HCT116 (cell line): ENCODE measurements around the gene MAN2B1. TPM values are rescaled to one million over a fixed set of nuclear protein-coding genes. Genes with fewer than 3 reads are reported as not detected.

Experiments
- ATAC-seq: fragments of 200-7000 bp; cut with Tn5 transposase; 2 replicates; pipeline ENCODE4 v1.9.1; 2020; ENCODE audit warnings: mild to moderate bottlenecking, moderate library complexity
- BruUV-seq: library from RNA; stranded (reverse); fragments of 400-500 nt; replicated peaks from 2 replicates; lab custom pipeline; 2021; lab: Mats Ljungman, UMichigan
- CTCF ChIA-PET: fragments of 300-600 bp; sonication (Branson Sonifier 250); formaldehyde crosslinking; loops from one replicate; lab custom pipeline; 2021; ENCODE audit warnings: antibody characterized with exemption; lab: Charles Lee
- POLR2A ChIA-PET: fragments of 300-600, 350-600 bp; sonication (Branson Sonifier 250); formaldehyde crosslinking; loops from one replicate; lab custom pipeline; 2021; ENCODE audit warnings: antibody characterized with exemption; lab: Charles Lee
- RAD21 ChIA-PET, 2 experiments: fragments of 300-600 bp; sonication (Branson Sonifier 250); formaldehyde crosslinking; loops; one replicate each; lab custom pipeline; 2023; ENCODE audit warnings: low total read pairs in 2 of 2; ENCODE audit not compliant: uncharacterized antibody in 2 of 2, unreplicated experiment in 2 of 2, low non-redundant PET in 1 of 2; lab: Charles Lee
- DNase-seq: peaks from one replicate; pipeline ENCODE4 v3.0.0-alpha.2; 2010; ENCODE audit warnings: low read depth, low spot score
- H2AFZ ChIP-seq: fragments of 200-600 bp; shearing (Covaris generic), sonication (generic); 2 replicates; pipeline ENCODE4 v1.6.1; 2017; ENCODE audit warnings: low read depth, mixed run types, mixed read lengths, antibody characterized with exemption, low read length; ENCODE audit not compliant: poor library complexity, severe bottlenecking
- H3K27ac ChIP-seq: 2 replicates; pipeline ENCODE4 v1.5.1; 2012; ENCODE audit warnings: low read depth, low read length
- H3K27me3 ChIP-seq: fragments of 200-600 bp; sonication (generic); 2 replicates; pipeline ENCODE4 v1.6.1; 2016; ENCODE audit warnings: mixed run types, low read length, mixed read lengths; ENCODE audit not compliant: insufficient read depth
- H3K36me3 ChIP-seq, 2 experiments: fragments of 200-500 bp in 1 of 2; fragments of 200-600 bp in 1 of 2; sonication (Bioruptor generic) in 1 of 2; sonication (generic) in 1 of 2; 2 replicates each; pipeline versions ENCODE4 v1.5.1 to v1.6.1; 2014 to 2016; ENCODE audit warnings: low read length in 2 of 2, inconsistent platforms in 1 of 2, mixed read lengths in 1 of 2, mixed run types in 1 of 2; ENCODE audit not compliant: insufficient read depth in 2 of 2, control insufficient read depth in 1 of 2
- H3K4me1 ChIP-seq, 2 experiments: fragments of 200-600 bp in 1 of 2; sonication (generic) in 1 of 2; 2 replicates each; pipeline versions ENCODE4 v1.5.1 to v1.6.1; 2012 to 2017; ENCODE audit warnings: low read length in 2 of 2, inconsistent platforms in 1 of 2, mild to moderate bottlenecking in 1 of 2, mixed read lengths in 1 of 2, mixed run types in 1 of 2, moderate library complexity in 1 of 2; ENCODE audit not compliant: insufficient read depth in 2 of 2, control insufficient read depth in 1 of 2
- H3K4me2 ChIP-seq: fragments of 200-600 bp; sonication (generic); 2 replicates; pipeline ENCODE4 v1.6.1; 2017; ENCODE audit warnings: mixed run types, low read length, mixed read lengths
- H3K4me3 ChIP-seq, 2 experiments: fragments of 200-600 bp in 1 of 2; sonication (generic) in 1 of 2; replicated peaks in 1 of 2; 2 replicates each; pipeline ENCODE4 v1.5.1; 2011 to 2016; ENCODE audit warnings: low read length in 2 of 2, control low read depth in 1 of 2, low read depth in 1 of 2, mild to moderate bottlenecking in 1 of 2, mixed read lengths in 1 of 2, mixed run types in 1 of 2
- H3K79me2 ChIP-seq: fragments of 200-600 bp; sonication (generic); 2 replicates; pipeline ENCODE4 v1.6.1; 2017; ENCODE audit warnings: mild to moderate bottlenecking, mixed run types, low read length, moderate library complexity, mixed read lengths; ENCODE audit not compliant: insufficient read depth
- H3K9ac ChIP-seq: fragments of 200-600 bp; sonication (generic); 2 replicates; pipeline ENCODE4 v1.6.1; 2016; ENCODE audit warnings: low read length, mixed read lengths
- H3K9me2 ChIP-seq: fragments of 200-600 bp; sonication (generic), shearing (Covaris generic); 2 replicates; pipeline ENCODE4 v1.6.1; 2017; ENCODE audit warnings: mixed run types, mild to moderate bottlenecking, moderate library complexity; ENCODE audit not compliant: insufficient read depth
- H3K9me3 ChIP-seq, 2 experiments: fragments of 200-500 bp in 1 of 2; fragments of 200-600 bp in 1 of 2; sonication (Bioruptor generic) in 1 of 2; sonication (generic) in 1 of 2; 2 replicates each; pipeline ENCODE4 v1.6.1; 2014 to 2017; ENCODE audit warnings: low read length in 2 of 2, mixed read lengths in 2 of 2, inconsistent platforms in 1 of 2, low read depth in 1 of 2, mild to moderate bottlenecking in 1 of 2, mixed run types in 1 of 2, moderate library complexity in 1 of 2; ENCODE audit not compliant: control insufficient read depth in 1 of 2, insufficient read depth in 1 of 2
- H4K20me1 ChIP-seq: fragments of 200-600 bp; sonication (generic), shearing (Covaris generic); 2 replicates; pipeline ENCODE4 v1.6.1; 2017; ENCODE audit warnings: mixed run types, mild to moderate bottlenecking, moderate library complexity; ENCODE audit not compliant: insufficient read depth
- CBX3 ChIP-seq: IDR thresholded peaks from 2 replicates; pipeline ENCODE4 v1.6.1; 2012; ENCODE audit warnings: low read depth
- EZH2phosphoT487 ChIP-seq: fragments of 200-600 bp; IDR thresholded peaks from 2 replicates; pipeline ENCODE4 v1.6.1; 2018; ENCODE audit warnings: antibody characterized with exemption, borderline replicate concordance
- FOSL1 ChIP-seq: IDR thresholded peaks from 2 replicates; pipeline ENCODE4 v1.6.1; 2012; ENCODE audit warnings: low read depth
- JUND ChIP-seq: IDR thresholded peaks from 2 replicates; pipeline ENCODE4 v1.6.1; 2012
- POLR2A ChIP-seq: IDR thresholded peaks from 2 replicates; pipeline ENCODE4 v1.7.0; 2011; ENCODE audit warnings: borderline replicate concordance; ENCODE audit not compliant: insufficient read depth, insufficient read length; ENCODE audit errors: extremely low read depth
- REST ChIP-seq: IDR thresholded peaks from 2 replicates; pipeline ENCODE4 v1.6.1; 2012; ENCODE audit warnings: low read depth
- SIN3A ChIP-seq: IDR thresholded peaks from 2 replicates; pipeline ENCODE4 v1.6.1; 2012; ENCODE audit warnings: low read depth
- SP1 ChIP-seq: IDR thresholded peaks from 2 replicates; pipeline ENCODE4 v1.6.1; 2012; ENCODE audit warnings: low read depth
- ZFX ChIP-seq: fragments of 450-650 bp; IDR thresholded peaks from 2 replicates; pipeline ENCODE4 v1.6.1; 2017
- intact Hi-C: fragments of 100-400 bp; cut with micrococcal nuclease; formaldehyde crosslinking; loops from 2 replicates; pipeline ENCODE4 v1.10.0; 2022
- total RNA-seq: library from RNA; stranded (reverse); gene quantifications from one replicate; pipeline ENCODE4 v1.2.1, GENCODE V29; 2021; ENCODE audit not compliant: unreplicated experiment
- TF ChIP-seq, protein P1 (sequence below), 3 experiments: fragments of 200-600 bp in 1 of 3; sonication (generic) in 1 of 3; IDR thresholded peaks in 2 of 3; conservative IDR thresholded peaks in 1 of 3; 2 replicates each; pipeline ENCODE4 v1.5.1; 2012 to 2017; ENCODE audit warnings: low read depth in 2 of 3, low read length in 2 of 3, antibody characterized with exemption in 1 of 3, borderline replicate concordance in 1 of 3, control low read depth in 1 of 3, mild to moderate bottlenecking in 1 of 3, mixed read lengths in 1 of 3, mixed run types in 1 of 3, moderate library complexity in 1 of 3; ENCODE audit not compliant: insufficient read depth in 1 of 3
- TF ChIP-seq, protein P2 (sequence below): IDR thresholded peaks from 2 replicates; pipeline ENCODE4 v1.6.1; 2012
- TF ChIP-seq, protein P3 (sequence below): IDR thresholded peaks from 2 replicates; pipeline ENCODE4 v1.6.1; 2012

MAN2B1 gene
- total RNA-seq, 1 experiment from 2014 or later, result 48.3 TPM

- ChIA-PET POLR2A (no interaction called here), RAD21 (no interaction called here), CTCF (interaction anchor here (0.6 to 2.1 kb wide), 3 partner anchors 39 to 50 kb away, joined by 3 to 11 read pairs (median 4); no protein-coding TSS in a partner anchor)
- BruUV-seq, result no TSS peak
- Histone ChIP-seq H3K79me2 (peaks cover 68% of the 10 kb centered on the region), H2AFZ (no peak overlapping the region), H3K36me3 (peaks cover 37 to 59% of the 10 kb centered on the region in 2 experiments), H3K4me2 (no peak overlapping the region), H3K27ac (no peak overlapping the region), H3K4me3 (no peak overlapping the region), H3K9me2 (no peaks in the 10 kb centered on the region), H3K9me3 (no peaks in the 10 kb centered on the region), H4K20me1 (no peaks in the 10 kb centered on the region), H3K9ac (no peak overlapping the region), H3K27me3 (no peaks in the 10 kb centered on the region), H3K4me1 (peaks cover 0 to 13% of the 10 kb centered on the region in 2 experiments; a peak in 2 of 4 replicates)
- TF ChIP-seq, protein P1, sequence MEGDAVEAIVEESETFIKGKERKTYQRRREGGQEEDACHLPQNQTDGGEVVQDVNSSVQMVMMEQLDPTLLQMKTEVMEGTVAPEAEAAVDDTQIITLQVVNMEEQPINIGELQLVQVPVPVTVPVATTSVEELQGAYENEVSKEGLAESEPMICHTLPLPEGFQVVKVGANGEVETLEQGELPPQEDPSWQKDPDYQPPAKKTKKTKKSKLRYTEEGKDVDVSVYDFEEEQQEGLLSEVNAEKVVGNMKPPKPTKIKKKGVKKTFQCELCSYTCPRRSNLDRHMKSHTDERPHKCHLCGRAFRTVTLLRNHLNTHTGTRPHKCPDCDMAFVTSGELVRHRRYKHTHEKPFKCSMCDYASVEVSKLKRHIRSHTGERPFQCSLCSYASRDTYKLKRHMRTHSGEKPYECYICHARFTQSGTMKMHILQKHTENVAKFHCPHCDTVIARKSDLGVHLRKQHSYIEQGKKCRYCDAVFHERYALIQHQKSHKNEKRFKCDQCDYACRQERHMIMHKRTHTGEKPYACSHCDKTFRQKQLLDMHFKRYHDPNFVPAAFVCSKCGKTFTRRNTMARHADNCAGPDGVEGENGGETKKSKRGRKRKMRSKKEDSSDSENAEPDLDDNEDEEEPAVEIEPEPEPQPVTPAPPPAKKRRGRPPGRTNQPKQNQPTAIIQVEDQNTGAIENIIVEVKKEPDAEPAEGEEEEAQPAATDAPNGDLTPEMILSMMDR (IDR thresholded peaks at IDR 0.05 in 2 of 3, conservative IDR thresholded peaks at IDR 0.05 in 1 of 3; ENCODE audit: borderline replicate concordance in 1 of 3, insufficient read depth in 1 of 3, low read depth in 2 of 3, low read length in 2 of 3), result no peak
- intact Hi-C loops, result loop anchor here (5.0 kb wide), 1 partner anchor 121 kb away; the partner anchor contains the start of gene MAST1
- DNase-seq (no peak), ATAC-seq (no peak)
Measured at GRCh38 chr19:12715929-12716328, 49.4 kb upstream of the MAN2B1 start.

DNA sequence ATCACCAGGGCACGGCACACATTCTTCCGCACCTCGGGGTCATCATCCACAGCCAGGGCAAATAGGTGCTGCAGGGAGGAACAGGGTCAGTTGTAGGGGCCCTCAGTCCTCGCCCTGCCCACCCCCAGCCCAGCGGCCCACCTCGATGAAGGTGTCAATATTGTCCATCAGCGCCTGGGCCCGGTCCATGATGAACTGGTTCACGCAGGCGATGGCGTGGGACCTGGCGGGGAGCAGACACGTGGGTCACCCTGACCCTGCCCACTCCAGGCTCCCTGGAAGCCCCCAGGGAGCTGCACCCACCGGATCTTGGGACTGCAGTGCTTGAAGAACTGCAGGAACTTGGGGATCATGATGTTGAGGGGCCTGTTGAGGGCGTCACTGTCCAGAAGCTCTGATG is 48.6 kb upstream of the MAN2B1 start:
- Histone ChIP-seq H3K36me3 (peaks cover 45 to 58% of the 10 kb centered on the region in 2 experiments), H2AFZ (no peak overlapping the region), H3K9me2 (no peaks in the 10 kb centered on the region), H3K4me1 (peaks cover 0 to 8% of the 10 kb centered on the region in 2 experiments; a peak in 1 of 4 replicates), H4K20me1 (no peaks in the 10 kb centered on the region), H3K9ac (no peak overlapping the region), H3K27ac (no peak overlapping the region), H3K27me3 (no peaks in the 10 kb centered on the region), H3K79me2 (peaks cover 64% of the 10 kb centered on the region), H3K9me3 (no peaks in the 10 kb centered on the region), H3K4me3 (no peak overlapping the region), H3K4me2 (no peak overlapping the region)
- DNase-seq, result no peak
- POLR2A ChIA-PET, result no interaction called here
- RAD21 ChIA-PET, result no interaction called here
- CTCF ChIA-PET, result no interaction called here
- no peak for ATAC-seq
- intact Hi-C loops, result loop anchor here (5.0 kb wide), 1 partner anchor 122 kb away; the partner anchor contains the start of gene MAST1
- no TSS peak for BruUV-seq
- TF ChIP-seq CBX3, result no peak
- no peak for TF ChIP-seq JUND
- TF ChIP-seq ZFX, result no peak
- TF ChIP-seq EZH2phosphoT487, result no peak
- no peak for TF ChIP-seq FOSL1
- no peak for TF ChIP-seq REST
- TF ChIP-seq, protein P2, sequence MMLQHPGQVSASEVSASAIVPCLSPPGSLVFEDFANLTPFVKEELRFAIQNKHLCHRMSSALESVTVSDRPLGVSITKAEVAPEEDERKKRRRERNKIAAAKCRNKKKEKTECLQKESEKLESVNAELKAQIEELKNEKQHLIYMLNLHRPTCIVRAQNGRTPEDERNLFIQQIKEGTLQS, result no peak
- no peak for TF ChIP-seq SP1
- TF ChIP-seq, protein P3, sequence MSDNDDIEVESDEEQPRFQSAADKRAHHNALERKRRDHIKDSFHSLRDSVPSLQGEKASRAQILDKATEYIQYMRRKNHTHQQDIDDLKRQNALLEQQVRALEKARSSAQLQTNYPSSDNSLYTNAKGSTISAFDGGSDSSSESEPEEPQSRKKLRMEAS, result no peak
- TF ChIP-seq POLR2A, result no peak
- TF ChIP-seq, protein P1 (IDR thresholded peaks at IDR 0.05 in 2 of 3, conservative IDR thresholded peaks at IDR 0.05 in 1 of 3; ENCODE audit: borderline replicate concordance in 1 of 3, insufficient read depth in 1 of 3, low read depth in 2 of 3, low read length in 2 of 3), result no peak
- TF ChIP-seq SIN3A, result no peak
